Neural progenitor cell (in vitro differentiated cells): Measurements from ENCODE around the gene EPYC. TPM values are rescaled to one million over a fixed set of nuclear protein-coding genes. Genes with fewer than 3 reads are reported as not detected.

Experiments used
- DNase-seq: peaks from one replicate; pipeline ENCODE4 v3.0.0-alpha.2; 2016; ENCODE audit warnings: low spot score
- H2AFZ ChIP-seq: fragments of 200-600 bp; sonication (generic); replicated peaks from 2 replicates; pipeline ENCODE4 v1.6.1; 2016; ENCODE audit warnings: antibody characterized with exemption
- H3F3A ChIP-seq: fragments of 200-600 bp; sonication (generic); 2 replicates; pipeline ENCODE4 v1.6.1; 2016; ENCODE audit warnings: antibody characterized with exemption, low read depth
- H3K27ac ChIP-seq: fragments of 200-600 bp; sonication (generic); 2 replicates; pipeline ENCODE4 v1.5.1; 2016; ENCODE audit warnings: mild to moderate bottlenecking
- H3K27me3 ChIP-seq: fragments of 200-600 bp; sonication (generic); 2 replicates; pipeline ENCODE4 v1.6.1; 2016; ENCODE audit warnings: mild to moderate bottlenecking, moderate library complexity
- H3K36me3 ChIP-seq: fragments of 200-600 bp; sonication (generic); 2 replicates; pipeline ENCODE4 v1.5.1; 2016
- H3K4me1 ChIP-seq: fragments of 200-600 bp; sonication (generic); 2 replicates; pipeline ENCODE4 v1.6.1; 2016; ENCODE audit warnings: mixed run types
- H3K4me2 ChIP-seq: fragments of 200-600 bp; sonication (generic); 2 replicates; pipeline ENCODE4 v1.6.1; 2016
- H3K4me3 ChIP-seq: fragments of 200-600 bp; sonication (generic); 2 replicates; pipeline ENCODE4 v1.5.1; 2016
- H3K79me2 ChIP-seq: fragments of 200-600 bp; sonication (generic); 2 replicates; pipeline ENCODE4 v1.6.1; 2016; ENCODE audit warnings: low read depth
- H3K9ac ChIP-seq: fragments of 200-600 bp; sonication (generic); 2 replicates; pipeline ENCODE4 v1.6.1; 2016
- H3K9me3 ChIP-seq: fragments of 200-600 bp; sonication (generic); 2 replicates; pipeline ENCODE4 v1.5.1; 2016; ENCODE audit warnings: low read depth
- H4K20me1 ChIP-seq: fragments of 200-600 bp; sonication (generic); 2 replicates; pipeline ENCODE4 v1.6.1; 2016; ENCODE audit warnings: low read depth
- H3K27ac Mint-ChIP-seq: 3 replicates; pipeline ENCODE4 v1.8.0; 2021; ENCODE audit warnings: mixed read lengths
- H3K27me3 Mint-ChIP-seq: 2 replicates; pipeline ENCODE4 v1.8.0; 2022; ENCODE audit warnings: low read depth, mild to moderate bottlenecking, inconsistent platforms, moderate library complexity, mixed read lengths; ENCODE audit not compliant: insufficient read depth
- H3K36me3 Mint-ChIP-seq: 3 replicates; pipeline ENCODE4 v1.8.0; 2021; ENCODE audit warnings: mixed read lengths
- H3K4me1 Mint-ChIP-seq: 3 replicates; pipeline ENCODE4 v1.8.0; 2021; ENCODE audit warnings: mixed read lengths
- H3K4me3 Mint-ChIP-seq: 3 replicates; pipeline ENCODE4 v1.8.0; 2021; ENCODE audit warnings: mild to moderate bottlenecking, moderate library complexity, mixed read lengths
- H3K9me3 Mint-ChIP-seq: 3 replicates; pipeline ENCODE4 v1.8.0; 2020; ENCODE audit warnings: mixed read lengths
- EZH2 ChIP-seq: fragments of 200-600 bp; sonication (generic); IDR thresholded peaks from 2 replicates; pipeline ENCODE4 v1.6.1; 2017; ENCODE audit warnings: antibody characterized with exemption, mild to moderate bottlenecking, moderate library complexity
- EZH2phosphoT487 ChIP-seq: fragments of 200-600 bp; sonication (generic); IDR thresholded peaks from 2 replicates; pipeline ENCODE4 v1.6.1; 2017; ENCODE audit warnings: antibody characterized with exemption
- total RNA-seq: library from RNA; depleted of rRNA; stranded (reverse); fragments of >200 nt; gene quantifications from 2 replicates; pipeline ENCODE4 v1.2.3, GENCODE V29; 2015; ENCODE audit warnings: low replicate concordance
- TF ChIP-seq, protein P1 (sequence below): fragments of 200-600 bp; sonication (generic); IDR thresholded peaks from 2 replicates; pipeline ENCODE4 v1.5.1; 2017; ENCODE audit warnings: antibody characterized with exemption, mild to moderate bottlenecking

EPYC gene
- total RNA-seq, 1 donor from 2014 or later = not detected

DNA sequence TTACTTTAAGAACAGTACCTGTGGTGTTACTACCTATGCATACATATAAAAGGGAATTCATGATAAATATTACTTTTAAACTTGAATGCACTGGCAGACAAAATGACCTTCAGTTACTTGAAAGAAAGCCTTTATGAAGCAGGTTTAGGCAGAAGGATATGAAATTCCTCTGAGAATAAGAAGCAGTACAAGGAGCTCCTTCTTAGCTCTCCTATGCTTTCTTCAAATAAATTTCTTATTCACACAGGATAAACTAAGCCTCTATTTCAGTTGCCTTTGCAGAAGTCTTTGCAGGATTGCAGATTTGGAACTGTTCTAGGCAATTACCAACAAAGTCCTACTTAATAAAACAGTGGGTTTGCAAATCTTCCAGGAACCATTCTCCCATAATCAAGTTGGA is 1.0 kb downstream of the EPYC start:
- no peaks in the 10 kb centered on the region for H3K27me3 ChIP-seq
- H3K27ac ChIP-seq = no peak overlapping the region
- Mint-ChIP-seq H3K9me3 (no peaks in the 10 kb centered on the region), H3K36me3 (no peaks in the 10 kb centered on the region), H3K27me3 (no peaks in the 10 kb centered on the region), H3K4me1 (no peaks in the 10 kb centered on the region), H3K4me3 (no peak overlapping the region), H3K27ac (no peak overlapping the region)
- H3K9ac ChIP-seq = no peak overlapping the region
- H3K36me3 ChIP-seq = no peaks in the 10 kb centered on the region
- TF ChIP-seq EZH2 (no peak), EZH2phosphoT487 (no peak)
- TF ChIP-seq, protein P1, sequence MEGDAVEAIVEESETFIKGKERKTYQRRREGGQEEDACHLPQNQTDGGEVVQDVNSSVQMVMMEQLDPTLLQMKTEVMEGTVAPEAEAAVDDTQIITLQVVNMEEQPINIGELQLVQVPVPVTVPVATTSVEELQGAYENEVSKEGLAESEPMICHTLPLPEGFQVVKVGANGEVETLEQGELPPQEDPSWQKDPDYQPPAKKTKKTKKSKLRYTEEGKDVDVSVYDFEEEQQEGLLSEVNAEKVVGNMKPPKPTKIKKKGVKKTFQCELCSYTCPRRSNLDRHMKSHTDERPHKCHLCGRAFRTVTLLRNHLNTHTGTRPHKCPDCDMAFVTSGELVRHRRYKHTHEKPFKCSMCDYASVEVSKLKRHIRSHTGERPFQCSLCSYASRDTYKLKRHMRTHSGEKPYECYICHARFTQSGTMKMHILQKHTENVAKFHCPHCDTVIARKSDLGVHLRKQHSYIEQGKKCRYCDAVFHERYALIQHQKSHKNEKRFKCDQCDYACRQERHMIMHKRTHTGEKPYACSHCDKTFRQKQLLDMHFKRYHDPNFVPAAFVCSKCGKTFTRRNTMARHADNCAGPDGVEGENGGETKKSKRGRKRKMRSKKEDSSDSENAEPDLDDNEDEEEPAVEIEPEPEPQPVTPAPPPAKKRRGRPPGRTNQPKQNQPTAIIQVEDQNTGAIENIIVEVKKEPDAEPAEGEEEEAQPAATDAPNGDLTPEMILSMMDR = no peak
- DNase-seq = no peak
- H3K9me3 ChIP-seq = no peaks in the 10 kb centered on the region
- no peak overlapping the region for H3K4me3 ChIP-seq
- H3K4me1 ChIP-seq = no peaks in the 10 kb centered on the region
- H4K20me1 ChIP-seq = no peaks in the 10 kb centered on the region
- H3F3A ChIP-seq = no peaks in the 10 kb centered on the region
- H3K4me2 ChIP-seq = no peak overlapping the region
- H2AFZ ChIP-seq = no peak overlapping the region
- H3K79me2 ChIP-seq = no peaks in the 10 kb centered on the region

DNA sequence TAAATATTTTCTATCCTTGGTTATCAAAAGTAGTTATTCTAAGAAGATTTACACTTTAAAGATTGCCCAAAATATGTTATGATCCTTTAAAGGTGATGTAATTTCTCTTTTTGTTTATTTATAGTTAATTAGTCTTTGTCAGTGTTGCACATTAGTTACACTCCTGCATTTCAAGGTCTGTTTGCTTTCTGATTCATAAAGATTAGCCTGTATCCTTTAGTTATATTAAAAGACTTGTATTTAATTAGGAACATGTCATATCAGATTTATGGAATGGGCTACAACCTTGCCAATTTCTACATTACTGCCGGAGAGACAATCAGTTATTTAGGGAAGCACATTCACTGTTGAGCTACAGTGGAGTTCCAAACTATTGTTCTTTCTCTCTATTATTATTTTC is 3.5 kb downstream of the EPYC start:
- TF ChIP-seq, protein P1 = no peak
- no peak for TF ChIP-seq EZH2phosphoT487
- no peak for TF ChIP-seq EZH2
- no peaks in the 10 kb centered on the region for H3K27me3 ChIP-seq
- Mint-ChIP-seq H3K27ac (no peak overlapping the region), H3K9me3 (no peaks in the 10 kb centered on the region), H3K27me3 (no peaks in the 10 kb centered on the region), H3K36me3 (no peaks in the 10 kb centered on the region), H3K4me3 (no peak overlapping the region), H3K4me1 (no peaks in the 10 kb centered on the region)
- no peak overlapping the region for H3K9ac ChIP-seq
- H4K20me1 ChIP-seq = no peaks in the 10 kb centered on the region
- H3F3A ChIP-seq = no peaks in the 10 kb centered on the region
- H2AFZ ChIP-seq = no peak overlapping the region
- DNase-seq = no peak
- no peak overlapping the region for H3K4me3 ChIP-seq
- no peaks in the 10 kb centered on the region for H3K79me2 ChIP-seq
- H3K4me1 ChIP-seq = no peaks in the 10 kb centered on the region
- no peak overlapping the region for H3K27ac ChIP-seq
- H3K36me3 ChIP-seq = no peaks in the 10 kb centered on the region
- no peaks in the 10 kb centered on the region for H3K9me3 ChIP-seq
- H3K4me2 ChIP-seq = no peak overlapping the region

DNA sequence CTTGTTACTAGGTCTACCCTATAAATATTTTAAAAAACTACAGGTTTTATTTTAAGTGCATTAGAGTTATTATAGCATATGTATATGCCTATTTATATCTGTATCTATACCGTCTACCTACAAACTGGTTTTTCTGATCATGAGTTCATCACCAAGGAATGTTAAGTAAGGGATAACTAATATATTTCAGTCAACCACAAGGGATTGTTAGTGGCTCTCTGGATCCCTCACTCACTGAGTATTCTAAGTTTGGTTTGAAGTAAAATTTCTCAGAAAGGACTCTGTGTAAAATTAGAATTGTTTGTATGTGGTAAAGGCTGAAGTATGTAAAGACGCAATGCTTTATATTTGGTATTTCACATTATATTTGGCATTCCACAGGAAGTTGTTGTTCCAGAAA is 4.8 kb downstream of the EPYC start:
- no peak overlapping the region for H3K27ac ChIP-seq
- H3K36me3 Mint-ChIP-seq = no peaks in the 10 kb centered on the region
- DNase-seq = no peak
- H4K20me1 ChIP-seq = no peaks in the 10 kb centered on the region
- H3K4me1 Mint-ChIP-seq = peaks cover 5% of the 10 kb centered on the region
- H3K36me3 ChIP-seq = no peaks in the 10 kb centered on the region
- H3K4me2 ChIP-seq = no peak overlapping the region
- H3K79me2 ChIP-seq = no peaks in the 10 kb centered on the region
- H3K4me1 ChIP-seq = no peaks in the 10 kb centered on the region
- H3K27ac Mint-ChIP-seq = no peak overlapping the region
- H2AFZ ChIP-seq = no peak overlapping the region
- H3K4me3 ChIP-seq = no peak overlapping the region
- no peaks in the 10 kb centered on the region for H3K27me3 ChIP-seq
- H3K9ac ChIP-seq = no peak overlapping the region
- no peaks in the 10 kb centered on the region for H3F3A ChIP-seq
- H3K27me3 Mint-ChIP-seq = no peaks in the 10 kb centered on the region
- H3K4me3 Mint-ChIP-seq = no peak overlapping the region
- H3K9me3 ChIP-seq = no peaks in the 10 kb centered on the region
- TF ChIP-seq EZH2 (no peak), EZH2phosphoT487 (no peak)
- TF ChIP-seq, protein P1 = no peak
- no peaks in the 10 kb centered on the region for H3K9me3 Mint-ChIP-seq
